Measurements from ENCODE around the gene NTRK1.

DNA sequence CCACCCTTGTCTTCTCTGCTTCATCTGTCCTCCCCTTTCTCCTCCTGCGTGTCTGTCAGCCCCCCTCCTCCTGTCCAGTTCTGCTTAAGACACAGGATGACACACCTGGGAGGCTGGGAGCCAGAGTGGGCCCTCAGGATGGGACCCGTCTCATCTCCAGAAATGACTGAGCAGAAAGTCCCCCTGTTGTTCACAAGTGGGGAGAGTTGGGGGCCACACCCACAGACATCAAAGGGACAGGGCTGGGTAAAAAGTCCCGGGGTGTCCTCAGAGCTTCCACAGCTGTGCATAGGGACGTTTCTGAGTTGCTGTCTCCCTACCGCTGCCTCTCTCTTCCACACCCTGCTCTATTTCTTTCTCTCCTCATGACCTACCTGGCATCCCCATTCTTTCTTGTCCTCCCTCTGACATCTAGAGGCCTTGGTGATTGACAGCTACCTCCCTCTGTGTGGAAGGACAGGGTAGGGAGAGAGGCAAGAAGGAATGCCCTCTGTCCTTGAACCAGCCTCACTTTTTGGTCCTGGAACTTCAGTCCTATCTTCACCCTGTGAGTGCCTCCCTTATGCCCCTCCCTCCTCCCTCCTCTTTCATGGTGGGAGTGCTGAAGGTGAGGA lies 24.5 kb upstream of the NTRK1 start:
- TF ChIP-seq TARDBP (IDR thresholded peaks at IDR 0.05) (no peak), ARNT (IDR thresholded peaks at IDR 0.05) (no peak), SP1 (IDR thresholded peaks at IDR 0.05) (no peak), BHLHE40 (IDR thresholded peaks at IDR 0.05; ENCODE audit: borderline replicate concordance) (no peak), FOXA1 (IDR thresholded peaks at IDR 0.05) (no peak), LEF1 (IDR thresholded peaks at IDR 0.05; ENCODE audit: borderline replicate concordance) (no peak)
- TF ChIP-seq, protein P1, sequence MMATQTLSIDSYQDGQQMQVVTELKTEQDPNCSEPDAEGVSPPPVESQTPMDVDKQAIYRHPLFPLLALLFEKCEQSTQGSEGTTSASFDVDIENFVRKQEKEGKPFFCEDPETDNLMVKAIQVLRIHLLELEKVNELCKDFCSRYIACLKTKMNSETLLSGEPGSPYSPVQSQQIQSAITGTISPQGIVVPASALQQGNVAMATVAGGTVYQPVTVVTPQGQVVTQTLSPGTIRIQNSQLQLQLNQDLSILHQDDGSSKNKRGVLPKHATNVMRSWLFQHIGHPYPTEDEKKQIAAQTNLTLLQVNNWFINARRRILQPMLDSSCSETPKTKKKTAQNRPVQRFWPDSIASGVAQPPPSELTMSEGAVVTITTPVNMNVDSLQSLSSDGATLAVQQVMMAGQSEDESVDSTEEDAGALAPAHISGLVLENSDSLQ (IDR thresholded peaks at IDR 0.05), result peak; percentile 59
